Activated T-cell treated with anti-CD3 and anti-CD28 coated beads for 1 hour (primary cell): Measurements from ENCODE around the gene TTC32.
"Not testable (repeated sequence)": the region's sequence is repeated elsewhere in the genome, so short reads cannot be mapped to it uniquely, and the experiment has no call there.

Experiments used
- DNase-seq: peaks from one replicate; pipeline ENCODE4 v3.0.0-alpha.2; 2020; ENCODE audit warnings: low read depth

The TTC32 gene

DNA sequence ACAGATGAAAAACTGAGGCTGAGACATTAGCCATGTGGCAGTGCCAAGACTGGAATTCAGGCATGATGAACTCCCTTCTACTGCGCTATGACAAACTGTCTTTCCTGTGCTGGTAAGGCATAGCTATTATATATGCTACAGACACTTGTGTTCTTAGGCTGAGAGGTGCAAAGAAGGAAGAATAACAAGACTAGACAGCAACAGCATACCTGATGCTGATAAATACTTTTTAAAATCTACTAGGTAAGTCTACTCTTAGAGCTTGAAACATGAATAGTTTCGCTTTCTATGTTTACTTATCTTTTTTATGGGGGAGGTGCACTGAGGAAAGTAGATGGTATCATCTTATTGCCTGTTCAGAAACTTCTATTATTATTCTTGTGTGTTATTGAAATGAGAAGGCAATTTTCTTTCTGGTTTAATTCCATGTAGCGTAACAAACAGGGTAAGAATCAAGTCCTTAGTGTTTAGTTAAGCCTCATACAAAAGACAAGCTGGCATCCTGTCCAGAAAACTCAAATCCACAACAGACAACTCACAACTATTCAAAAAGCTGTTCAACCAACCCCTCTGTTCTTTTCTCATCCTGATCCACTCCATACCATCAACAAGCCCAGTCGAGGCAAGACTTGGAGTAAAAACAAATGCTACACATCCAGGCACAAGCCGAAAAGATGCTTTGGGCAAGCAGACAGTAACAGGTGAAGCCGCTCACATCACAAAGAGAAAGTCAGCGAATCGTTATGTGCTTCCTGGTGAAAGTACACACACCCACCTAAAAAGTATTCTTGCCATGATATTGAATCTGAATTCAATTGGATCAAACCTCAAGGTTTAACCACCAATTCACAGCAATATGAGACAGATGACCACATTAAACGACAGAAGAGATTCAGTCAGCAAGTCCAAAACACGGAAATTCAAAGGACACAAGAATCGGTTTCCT lies 1.5 kb downstream of the TTC32 start:
- DNase-seq = no peak

DNA sequence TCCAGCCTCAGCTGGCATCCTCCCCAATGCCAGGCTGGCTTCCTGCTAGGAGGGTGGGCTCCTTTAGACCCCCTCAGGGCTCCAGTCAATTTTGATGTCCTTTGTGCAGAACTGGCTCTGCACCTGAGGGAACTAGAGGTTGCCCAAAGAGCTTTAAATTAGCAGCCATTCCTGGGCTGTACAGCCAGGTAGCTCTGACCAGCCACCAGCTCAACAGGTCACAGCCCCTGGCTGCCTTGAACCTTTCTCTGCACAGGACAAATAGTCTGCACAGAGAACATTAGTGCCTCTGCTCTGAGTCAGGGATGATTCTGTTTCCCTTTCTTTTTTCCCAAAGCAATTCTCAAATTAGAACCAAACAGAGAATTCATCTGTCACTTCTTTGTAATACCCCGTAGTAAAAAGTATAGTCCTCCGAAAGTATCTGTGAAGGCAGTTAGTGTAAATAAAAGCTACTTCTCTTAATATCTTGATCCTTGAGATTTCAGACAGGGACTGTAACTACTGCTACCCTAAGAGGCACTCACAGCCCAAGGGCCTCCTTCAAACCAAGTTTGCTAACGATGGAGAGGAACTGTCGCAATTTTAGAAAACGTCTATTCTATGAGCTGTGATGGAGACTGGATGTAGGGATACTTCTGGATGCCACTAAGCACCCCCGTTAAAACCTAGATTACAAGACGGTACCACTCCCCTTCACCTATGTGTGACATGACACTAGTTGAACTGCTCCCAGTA lies 3.0 kb downstream of the TTC32 start:
- no peak for DNase-seq

DNA sequence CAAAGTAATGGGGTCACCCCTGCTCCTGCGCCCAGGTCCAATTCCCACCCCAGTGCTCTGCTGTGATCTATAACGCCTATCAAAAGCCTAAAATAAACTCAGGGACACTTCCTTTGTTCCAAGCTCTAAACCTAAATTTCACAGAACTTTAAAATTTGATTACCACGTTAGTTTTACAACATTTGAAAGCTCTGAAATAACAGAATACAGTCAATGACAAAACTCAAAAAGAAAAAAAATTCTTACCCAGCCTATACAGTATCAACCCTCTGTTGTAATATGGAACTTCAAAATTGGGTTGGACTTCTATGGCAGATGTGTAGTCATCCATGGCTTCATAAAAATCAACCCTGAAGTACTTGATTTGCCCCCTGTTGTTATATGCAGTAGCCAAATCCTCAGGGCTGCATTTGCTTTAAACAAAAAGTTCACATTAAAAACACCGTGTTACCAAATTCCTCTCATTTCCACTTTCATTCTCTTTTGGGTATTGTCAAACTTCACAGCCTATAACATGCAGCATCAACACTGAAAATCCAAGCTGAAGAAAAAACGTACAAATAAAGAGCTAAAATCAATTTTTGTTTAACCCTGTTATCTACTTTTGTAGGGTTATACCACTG lies 4.0 kb downstream of the TTC32 start:
- no peak for DNase-seq

DNA sequence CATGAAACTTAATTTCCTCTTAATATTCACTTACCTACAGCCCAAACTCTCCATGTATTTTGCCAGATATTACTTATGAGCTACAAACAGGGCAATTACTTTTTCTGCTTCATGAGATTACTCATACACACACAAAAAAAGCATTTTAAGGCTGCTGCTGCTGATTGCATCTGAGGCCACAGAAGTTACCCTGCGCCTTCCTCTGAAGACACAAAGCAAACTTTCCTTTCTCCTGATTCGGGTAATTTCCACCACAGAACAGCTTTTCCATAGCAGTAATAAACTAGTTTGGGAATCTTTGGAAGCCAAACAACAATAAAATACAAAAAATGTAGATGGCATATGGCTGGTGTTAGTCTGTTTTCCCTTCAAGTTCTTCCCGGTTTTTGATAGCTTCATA lies 6.2 kb downstream of the TTC32 start:
- no peak for DNase-seq

DNA sequence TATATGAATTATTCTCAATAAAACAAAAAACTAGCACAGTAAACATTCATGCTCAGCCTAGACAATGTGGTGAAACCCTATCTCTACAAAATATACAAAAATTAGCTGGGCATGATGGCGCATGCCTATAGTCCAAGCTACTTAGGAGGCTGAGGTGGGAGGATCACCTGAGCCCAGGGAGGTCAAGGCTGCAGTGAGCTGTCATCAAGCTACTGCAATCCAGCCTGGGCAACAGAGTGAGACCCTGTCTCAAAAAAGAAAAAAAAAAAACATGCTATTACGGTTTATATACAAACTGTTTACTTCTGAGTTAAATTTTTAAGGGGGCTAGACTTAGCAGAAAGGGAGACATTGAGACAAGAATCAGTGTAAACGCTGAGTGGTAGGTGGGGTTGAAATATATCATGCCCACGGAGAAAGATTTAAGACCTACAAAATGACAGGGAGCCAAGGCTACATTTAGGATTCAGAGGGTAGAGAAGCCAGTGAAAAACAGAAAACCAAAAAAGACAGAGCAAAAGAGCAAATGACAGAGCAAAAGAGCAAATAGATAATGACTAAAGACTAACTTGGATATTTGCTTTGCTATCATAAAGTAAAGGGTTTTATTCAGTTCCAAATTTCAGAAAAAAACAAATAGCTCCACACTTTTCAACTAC lies 7.5 kb downstream of the TTC32 start:
- DNase-seq = no peak

DNA sequence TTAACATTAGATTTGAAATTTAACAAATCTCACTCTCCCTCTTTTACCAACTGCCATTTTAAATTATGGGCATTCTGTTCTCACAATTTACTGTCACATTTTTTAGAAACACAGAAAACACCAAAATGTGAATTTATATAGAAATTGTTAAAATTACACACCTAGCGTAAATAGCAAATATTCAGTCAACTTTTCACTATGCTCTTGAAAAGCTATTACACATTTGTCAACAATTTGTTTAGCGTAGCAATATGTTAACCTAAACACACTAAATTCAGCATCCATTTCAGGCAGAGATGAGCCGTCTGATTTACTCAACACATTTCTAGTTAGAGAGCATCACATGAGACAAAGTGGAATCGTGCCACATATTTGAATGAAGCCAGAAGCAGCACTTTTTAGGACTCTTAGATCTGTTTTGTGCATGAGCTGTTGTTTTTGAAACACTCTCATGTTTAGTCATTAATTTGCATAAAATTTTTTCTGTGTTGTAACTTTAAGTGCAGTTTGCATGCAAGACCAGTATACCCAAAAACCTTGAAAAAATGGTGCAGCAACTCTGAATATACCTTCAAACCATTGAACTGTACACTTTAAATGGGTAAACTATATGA lies 8.2 kb downstream of the TTC32 start:
- no peak for DNase-seq

DNA sequence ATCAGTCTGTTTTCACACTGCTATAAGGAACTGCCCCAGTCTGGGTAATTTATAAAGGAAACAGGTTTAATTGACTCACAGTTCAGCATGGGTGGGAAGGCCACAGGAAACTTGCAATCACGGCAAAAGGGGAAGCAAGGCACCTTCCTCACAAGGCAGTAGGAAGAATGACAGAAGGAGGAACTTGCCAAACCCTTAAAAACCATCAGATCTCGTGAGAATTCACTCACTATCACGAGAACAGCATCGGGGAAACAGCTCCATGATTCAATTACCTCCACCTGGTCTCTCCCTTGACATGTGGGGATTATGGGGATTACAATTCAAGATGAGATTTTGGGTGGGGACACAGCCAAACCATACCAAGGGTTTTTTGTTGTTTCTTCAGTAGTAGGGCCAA lies 9.8 kb downstream of the TTC32 start:
- not testable (repeated sequence) for DNase-seq

DNA sequence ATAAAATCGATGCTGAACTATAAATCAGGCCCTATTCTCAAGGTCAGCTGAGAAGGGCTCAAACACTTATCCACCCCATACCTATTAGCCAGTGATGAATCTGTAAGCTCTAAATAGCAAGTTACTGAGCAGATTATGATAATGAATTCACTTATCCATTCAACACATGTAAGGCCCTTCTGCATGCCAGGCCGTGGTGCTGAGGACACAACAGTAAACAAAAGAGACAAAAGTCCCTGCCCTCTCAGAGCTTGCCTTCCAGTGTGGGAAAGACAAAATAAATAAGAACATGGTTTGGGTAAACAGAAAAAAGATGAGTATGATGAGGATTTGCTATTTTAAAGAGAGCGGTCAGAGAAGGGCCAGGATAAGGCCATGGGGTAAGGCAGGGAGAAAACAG lies 11.7 kb downstream of the TTC32 start:
- DNase-seq = no peak

DNA sequence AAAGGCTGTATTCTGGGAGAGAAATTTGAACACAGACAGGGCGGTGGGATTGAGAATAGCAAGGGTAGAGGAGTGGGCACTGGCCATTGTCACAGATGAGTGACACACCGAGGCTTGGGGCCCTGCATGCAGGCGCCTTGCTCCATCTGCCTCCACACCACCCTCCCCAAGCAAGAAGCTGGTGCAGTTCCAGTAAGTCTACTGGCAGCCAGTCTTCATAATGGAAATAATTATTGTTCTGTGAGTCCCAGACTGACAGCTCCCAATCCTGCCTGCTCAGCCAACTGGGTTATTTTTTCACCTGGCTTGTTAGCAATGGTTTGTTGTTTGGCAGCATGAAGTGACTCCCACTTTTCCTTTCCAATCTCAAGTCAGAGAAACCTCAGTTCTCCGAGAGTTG lies 13.0 kb downstream of the TTC32 start:
- DNase-seq = no peak

DNA sequence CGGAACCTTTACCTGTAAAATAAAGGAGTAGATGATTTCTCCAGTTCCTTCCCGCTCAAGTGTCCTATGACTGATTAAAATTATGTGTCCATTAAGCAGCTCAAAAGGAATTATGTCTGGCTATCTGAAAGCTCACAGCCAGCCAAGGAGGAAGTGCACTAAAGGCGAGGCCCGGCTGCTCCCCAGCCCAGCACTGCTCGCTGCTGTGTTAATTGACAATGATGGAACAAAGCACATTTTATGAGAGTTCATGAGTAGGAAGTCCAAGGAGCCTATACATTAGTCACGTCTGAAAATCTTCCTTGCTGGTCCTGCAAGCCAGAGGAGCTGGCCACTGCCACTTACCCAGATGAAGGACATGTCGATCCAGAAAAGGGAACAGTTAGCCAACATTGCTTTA lies 14.3 kb downstream of the TTC32 start:
- DNase-seq = no peak

DNA sequence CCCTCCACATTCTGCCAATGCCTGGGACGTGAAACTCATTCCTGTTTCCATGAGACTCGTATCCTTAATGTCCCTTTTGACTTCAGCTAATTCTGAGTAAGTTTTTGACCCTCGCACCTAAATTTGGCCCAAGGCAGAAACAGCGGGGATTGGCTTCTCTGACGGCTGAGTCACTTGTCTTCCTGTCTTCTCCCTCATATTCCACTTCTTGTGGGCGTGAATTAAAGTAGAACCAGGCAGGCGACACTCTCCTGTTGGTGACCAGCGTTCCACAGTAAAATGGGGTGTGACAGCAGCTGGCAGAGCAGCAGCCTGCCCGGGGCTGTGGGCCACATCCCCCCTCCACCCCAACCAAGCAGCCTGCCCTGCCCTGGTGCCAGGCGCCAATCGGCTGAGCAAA lies 15.5 kb downstream of the TTC32 start:
- no peak for DNase-seq

DNA sequence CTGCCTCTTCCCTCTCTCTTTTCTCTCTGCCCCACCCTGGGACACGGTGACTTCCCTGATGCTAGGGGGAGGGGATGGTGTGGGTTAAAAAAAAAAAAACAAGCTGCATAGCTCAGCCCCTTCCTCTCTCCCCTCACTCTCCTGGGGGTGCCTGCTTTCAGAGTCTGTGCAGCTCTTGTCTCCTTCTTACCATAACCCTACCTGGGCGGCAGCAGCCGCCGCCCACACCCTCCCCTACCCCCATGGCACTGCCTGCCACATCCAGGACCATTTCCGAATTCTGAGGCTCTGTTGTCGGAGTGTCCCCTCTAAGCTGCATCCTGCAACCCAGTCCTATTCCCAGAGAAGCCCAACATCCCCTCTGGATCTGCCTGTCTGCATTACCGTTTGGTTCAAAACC lies 16.0 kb downstream of the TTC32 start:
- DNase-seq = no peak

DNA sequence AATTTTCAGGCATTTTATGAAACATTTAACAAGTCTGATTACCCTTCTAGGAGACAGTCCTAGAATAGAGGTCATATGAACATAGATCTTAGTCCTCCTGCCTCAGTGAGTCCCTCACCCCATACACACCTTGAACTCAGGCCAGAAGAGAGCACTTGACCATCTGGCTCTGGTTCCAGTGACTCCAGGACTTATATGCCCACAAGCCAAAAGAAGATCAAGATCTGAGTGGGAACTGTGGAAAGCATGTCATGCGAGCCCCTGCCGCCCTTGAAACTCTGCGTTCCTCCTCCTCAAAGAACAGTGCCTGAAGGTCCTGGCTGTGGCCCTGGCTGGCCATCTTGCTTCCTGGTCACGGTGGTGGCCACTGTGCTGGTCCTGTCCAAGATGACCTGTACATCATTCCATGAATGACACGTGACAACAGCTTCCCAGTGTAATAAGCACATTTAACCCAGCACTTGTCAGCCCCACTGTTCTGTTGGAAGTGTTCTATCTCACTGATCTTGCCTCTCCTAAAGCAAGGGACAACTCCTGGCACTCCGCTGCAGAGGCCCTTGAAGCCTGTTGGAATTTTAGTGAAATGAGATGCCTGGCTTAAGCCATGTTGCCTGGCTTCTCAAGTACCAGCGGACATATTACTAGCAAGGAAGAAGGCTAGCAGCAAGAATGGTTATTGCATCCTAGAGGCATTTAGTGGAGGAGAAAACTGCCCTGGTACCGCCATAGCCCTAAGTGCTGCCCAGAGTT lies 17.6 kb downstream of the TTC32 start:
- no peak for DNase-seq

DNA sequence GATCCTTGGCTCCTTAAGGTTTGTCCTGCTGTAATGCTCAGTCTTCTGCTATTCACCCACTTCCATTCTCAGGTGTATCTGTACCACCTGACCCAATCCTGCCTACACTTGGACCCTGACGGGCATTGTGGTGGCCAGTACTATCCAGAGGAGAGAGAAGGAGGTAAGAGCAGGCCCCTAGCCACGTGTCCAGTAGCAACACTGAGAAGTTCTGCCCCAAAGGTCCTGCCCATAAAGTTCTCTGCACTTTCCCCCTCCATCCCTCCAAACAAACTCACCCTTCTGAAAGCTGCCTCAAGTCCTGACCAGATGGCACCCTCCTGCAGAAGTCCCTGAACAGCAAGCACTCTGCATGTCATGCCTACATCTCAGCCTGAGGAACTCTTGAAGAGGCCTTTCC lies 18.3 kb downstream of the TTC32 start:
- no peak for DNase-seq

DNA sequence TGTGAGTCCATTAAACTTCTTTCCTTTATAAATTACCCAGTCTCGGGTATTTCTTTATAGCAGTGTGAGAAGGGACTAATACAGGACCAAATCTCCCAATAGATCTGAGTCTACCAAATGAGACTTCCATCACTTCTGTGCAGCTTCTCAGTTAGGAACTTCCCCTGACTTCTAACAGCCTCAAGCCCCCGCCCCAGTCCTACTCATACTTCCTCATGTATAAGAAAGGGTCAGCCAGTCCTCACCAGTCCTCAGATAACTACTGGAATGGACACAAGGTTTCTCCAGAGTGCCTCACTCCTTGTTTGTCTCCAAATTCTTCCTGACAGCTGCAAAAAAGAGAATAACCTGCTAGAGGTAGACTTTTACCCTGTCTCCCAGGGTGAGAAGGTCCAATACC lies 19.5 kb downstream of the TTC32 start:
- no peak for DNase-seq

DNA sequence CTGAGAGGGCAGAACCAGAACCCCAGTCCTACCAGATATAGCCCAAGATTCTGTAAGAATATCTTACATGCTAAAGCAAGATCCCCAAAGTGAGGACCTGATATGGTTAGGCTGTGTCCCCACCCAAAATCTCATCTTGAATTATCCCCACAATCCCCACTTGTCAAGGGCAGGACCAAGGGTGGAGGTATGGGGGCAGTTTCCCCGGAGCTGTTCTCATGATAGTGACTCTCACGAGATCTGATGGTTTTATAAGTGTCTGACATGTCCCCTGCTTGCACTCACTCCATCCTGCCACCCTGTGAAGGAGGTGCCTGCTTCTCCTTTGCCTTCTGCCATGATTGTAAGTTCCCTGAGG lies 19.9 kb downstream of the TTC32 start:
- DNase-seq = no peak

DNA sequence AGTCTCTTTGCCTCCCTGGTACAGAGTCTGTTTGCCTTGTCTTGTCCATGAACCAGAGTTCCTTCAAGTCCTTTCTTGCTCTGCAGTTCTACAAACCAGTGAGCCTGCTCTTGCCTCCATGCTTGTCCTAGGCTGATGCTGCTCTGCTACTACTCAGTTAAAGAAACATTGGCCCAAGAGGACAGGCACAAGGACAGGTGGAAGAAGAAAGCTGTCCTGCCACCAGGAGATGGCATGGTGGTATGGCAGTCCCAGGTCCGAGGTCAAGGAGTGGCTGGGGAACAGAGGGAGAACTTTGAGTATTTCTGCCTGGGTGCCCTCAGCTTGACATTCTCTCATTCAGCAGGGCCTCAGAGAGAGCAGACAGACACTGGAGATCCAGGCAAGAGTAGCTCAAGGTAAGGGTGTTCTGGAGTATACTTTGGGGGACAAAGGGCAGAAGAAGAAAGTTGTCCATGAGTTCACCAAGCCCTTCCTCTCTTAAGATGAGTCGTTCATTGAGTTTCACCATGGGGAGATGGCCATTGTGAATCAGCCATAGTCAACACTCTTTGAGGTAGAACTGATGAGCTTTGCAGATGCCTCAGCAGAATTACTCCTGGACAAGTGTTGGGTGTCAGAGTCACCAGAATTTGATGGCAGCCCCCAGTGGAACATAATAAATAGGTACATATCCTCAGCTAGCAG lies 20.4 kb downstream of the TTC32 start:
- DNase-seq = no peak

DNA sequence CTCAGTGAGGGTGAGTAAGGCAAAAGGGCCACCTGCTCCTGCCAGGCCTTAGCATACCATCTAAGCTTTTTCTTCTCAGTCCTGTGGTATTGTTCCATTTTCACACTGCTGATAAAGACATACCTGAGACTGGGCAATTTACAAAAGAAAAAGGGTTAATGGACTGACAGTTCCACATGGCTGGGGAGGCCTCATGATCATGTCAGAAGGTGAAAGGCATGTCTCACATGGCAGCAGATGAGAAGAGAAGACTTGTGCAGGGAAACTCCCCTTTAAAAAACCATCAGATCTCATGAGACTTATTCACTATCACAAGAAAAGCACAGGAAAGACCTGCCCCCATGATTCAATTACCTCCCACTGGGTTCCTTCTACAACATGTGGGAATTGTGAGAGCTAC lies 21.6 kb downstream of the TTC32 start:
- DNase-seq = not testable (repeated sequence)

DNA sequence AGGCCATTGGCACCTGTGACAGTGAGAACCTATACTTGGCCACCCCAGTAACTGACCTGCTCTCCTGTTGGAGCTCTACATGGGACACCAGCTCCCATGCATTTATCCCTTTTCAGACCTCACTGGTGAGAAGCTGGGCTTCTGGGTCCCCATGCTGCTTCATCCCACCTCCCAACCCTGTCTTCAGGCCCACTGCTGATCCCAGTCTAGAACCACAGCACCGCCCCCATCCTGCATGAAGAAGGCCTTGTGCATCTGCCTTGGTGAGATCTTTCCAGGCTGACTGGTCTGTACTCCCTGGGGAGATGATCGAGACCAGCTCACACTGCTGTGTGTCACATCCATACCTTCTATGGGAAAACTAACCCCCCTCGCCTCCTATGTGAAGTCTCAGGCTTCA lies 22.7 kb downstream of the TTC32 start:
- no peak for DNase-seq

DNA sequence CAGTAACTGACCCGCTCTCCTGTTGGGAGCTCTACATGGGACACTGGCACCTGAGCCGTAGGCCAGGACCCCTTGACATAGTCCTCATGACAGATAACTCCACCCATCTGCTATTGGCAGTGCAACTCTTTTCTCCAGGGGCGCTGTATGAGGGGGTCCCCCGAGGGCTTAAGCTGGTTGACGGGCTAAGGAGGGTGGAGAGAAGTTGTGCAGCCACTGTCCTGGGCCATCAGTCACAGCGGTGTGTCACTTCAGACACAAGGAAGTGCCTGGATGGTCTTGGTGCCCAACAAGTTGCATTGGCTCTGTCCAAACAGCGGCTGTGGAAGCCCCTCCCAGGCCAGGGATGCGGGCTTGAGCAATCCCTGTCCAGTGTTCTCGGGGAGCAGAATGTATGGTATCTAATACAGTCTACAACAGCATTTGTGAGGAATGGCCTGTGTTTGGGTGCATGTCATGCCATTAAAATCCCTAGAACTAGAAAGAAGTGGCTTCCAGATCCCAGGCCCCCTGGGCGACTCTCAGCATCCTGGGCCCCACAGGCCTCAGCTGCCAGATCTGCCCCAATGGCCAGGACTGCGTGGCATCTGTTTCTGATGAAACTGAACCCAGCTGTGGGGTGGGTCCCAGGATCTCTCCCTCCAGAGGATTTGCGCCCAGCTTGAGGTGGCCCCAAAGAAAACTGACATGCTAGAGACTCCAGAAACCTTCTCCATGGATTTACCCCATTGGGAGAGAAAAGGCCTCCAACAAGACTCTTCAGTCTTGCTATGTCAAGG lies 23.3 kb downstream of the TTC32 start:
- no peak for DNase-seq
